GM18517 (cell line): Measurements from ENCODE around the gene GADD45B.
"Not testable (repeated sequence)": the region's sequence is repeated elsewhere in the genome, so short reads cannot be mapped to it uniquely, and the experiment has no call there.

Experiments used
- ATAC-seq: cut with Tn5 transposase; IDR thresholded peaks from one replicate; pipeline ENCODE4 v1.9.1; 2021; ENCODE audit warnings: mild to moderate bottlenecking, moderate library complexity; ENCODE audit not compliant: unreplicated experiment

Gene GADD45B

DNA sequence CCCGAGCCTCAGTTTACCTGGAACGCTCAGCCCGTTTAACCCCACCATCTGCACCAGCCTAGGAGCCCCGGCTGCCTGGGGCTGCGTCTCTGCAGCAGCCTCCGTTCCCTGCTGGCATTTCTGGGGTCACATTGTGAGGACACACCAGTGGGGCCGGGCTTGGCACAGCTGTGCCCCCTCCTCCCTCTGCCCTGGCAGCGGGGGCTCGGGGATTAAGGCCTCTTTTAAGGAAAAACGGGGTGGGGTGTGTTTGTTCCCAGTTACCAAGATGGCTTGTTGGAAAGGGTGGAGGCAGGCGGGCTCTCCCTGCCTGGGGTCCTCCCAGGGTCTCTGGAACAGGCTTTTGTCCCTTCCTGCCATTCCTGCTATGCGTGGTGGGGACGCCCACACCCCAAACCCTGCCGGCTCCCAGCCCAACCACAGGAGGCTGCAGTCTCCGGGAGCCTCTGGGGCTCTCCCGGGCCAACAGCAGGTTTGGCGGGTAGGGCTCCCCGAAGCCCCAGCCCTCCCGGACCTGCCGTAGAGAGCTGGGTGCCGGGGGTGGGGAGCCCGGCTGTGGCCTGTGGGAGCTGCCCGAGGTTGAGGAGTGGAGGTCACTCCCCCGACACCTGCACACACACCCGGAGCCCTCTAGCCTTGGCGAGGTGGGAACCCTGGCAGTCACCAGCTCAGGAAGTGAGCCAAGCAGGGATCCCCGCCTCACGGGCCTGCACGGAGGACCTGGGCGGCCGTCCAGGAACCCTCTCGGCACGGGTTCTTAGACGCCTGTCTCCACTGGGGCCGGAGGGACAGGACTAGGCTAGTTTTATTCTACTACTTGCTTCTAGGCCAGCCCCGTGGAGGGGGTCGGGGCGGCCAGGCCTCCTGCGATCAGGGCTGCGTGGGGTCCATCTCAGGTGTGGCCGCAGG lies 36.9 kb downstream of the GADD45B start:
- no peak for ATAC-seq

DNA sequence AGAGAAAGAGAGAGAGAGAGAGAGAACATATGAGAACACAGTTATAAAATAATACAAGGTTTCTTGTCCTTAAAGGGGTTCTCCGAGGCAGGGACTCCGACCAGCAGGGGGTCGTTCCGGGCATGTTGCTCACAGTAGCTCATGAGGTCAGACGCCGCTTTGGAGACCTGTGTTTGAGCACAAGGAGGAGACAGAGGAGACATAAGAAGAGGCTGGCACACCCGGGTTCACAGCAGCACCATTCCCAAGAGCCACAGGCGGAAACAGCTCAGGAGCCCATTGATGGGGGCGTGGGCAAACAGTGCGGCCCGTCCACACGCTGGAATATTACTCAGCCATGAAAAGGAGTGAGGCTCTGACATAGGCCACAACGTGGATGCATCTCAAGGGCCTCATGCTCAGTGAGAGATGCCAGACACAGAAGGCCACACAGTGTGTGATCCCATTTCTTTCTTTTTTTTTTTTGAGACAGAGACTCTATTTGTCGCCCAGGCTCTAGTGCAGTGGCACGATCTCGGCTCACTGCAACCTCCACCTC lies 39.1 kb downstream of the GADD45B start:
- no peak for ATAC-seq

DNA sequence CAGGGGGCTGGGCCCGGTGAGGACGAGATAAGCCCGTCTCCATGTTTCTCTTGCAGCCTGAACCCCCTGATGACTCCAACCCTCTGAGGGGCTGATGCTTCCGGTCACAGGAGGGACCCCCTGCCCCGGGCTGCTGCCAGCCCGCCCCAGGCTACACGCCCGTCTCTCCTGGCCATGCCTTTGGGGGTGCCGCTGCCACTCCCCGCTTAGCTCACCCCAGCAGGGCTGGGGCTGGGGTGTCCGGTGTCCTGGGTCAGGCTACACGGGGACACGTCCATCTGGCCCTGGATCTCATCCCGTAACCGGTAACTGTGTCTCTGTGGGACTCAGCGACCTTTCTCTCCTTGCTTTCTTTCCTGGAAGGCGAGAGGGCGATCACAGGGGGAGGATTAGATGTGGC lies 40.8 kb downstream of the GADD45B start:
- ATAC-seq, result no peak

DNA sequence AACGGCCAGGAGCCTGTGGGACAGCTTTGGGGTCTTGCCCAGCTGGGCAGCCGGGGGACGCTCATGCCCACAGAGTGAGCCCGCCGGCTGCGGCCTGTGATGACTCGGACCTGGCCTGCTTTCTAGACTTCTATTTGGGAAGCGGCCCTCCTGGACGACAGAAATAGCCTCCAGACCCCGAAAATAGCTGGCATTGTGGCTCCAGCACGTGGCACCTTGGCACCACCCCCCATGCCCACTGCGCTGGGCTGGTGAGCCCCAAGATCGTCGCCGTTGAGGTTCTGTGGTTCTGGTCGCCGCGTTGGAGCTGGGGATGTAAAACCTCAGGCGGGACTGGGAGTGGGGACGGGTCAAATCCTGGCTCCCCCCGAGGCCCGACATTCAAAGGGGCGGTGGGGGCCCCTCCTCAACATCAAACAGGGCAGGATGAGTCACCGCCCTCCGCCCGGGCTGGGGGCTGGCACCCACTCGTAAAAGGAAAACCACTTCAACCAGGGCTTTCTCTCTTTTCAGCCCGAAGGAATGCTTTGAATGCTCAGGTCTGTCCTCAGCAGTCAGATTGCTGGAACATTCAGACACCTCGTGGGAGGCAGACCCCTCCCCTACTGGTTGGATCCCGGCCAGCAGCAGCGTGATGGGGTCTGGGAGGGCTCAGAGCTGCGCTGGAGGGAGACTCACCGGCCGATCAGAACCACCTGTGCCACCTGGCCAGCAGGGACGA lies 42.1 kb downstream of the GADD45B start:
- ATAC-seq, result no peak

DNA sequence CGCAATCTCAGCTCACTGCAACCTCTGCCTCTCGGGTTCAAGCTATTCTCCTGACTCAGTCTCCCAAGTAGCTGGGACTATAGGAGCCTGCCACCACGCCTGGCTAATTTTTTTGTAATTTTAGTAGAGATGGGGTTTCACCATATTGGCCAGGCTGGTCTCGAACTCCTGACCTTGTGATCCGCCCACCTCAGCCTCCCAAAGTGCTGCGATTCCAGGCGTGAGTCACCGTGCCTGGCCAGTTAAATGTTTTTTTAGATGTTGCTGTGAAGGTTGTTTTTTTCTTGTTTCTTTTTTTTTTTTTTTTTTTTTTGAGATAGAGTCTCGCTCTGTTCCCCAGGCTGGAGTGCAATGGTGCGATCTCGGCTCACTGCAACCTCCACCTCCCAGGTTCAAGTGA lies 42.9 kb downstream of the GADD45B start:
- ATAC-seq, result not testable (repeated sequence)

DNA sequence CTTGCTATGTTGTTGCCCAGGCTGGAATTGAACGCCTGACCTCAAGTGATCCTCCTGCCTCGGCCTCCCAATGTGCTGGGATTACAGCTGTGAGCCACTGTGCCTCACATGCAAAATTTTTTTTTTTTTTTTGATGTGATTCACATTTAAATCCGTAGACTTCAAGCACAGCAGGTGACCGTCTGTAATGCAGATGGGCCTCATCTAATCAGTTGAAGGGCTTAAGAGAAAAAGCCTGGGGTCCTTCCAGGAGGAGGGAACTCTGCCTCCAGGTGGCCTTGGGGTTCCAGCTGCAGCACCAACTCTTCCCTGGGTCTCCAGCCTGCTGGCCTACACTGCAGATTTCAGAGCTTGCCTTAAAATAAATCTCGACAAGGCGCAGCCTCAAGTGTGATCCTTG lies 43.6 kb downstream of the GADD45B start:
- no peak for ATAC-seq

DNA sequence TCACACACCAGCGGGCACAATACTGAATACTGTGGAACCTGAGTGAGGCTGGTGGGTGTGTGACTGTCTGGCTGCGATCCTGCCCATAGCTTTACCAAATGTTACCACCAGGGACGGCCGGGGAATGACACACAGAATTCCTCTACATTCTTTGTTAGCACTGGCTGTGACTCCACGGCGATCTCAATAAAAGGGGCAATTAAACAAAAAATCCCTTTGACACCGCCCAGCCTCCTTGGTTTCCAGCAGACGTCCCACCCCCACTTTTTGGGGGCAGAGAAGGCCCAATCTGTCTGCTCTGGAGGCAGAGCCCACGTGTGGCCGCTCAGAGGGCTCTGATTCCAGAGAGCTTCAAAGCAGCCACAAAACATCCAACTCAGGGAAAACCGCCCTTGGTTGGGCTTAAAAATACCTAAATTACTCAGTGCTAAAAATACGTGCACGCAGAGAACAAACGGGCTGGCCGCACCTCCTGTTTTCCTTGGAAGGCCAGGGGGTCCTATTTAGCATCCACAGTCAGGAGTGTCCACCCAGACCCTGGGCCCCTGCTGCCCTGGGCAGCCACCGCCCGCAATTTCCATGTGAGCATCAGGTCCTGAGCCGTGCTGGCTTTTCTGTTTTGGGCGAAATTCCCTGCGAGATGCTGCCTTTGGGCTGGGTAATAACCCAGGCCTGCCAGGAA lies 47.8 kb downstream of the GADD45B start:
- no peak for ATAC-seq

DNA sequence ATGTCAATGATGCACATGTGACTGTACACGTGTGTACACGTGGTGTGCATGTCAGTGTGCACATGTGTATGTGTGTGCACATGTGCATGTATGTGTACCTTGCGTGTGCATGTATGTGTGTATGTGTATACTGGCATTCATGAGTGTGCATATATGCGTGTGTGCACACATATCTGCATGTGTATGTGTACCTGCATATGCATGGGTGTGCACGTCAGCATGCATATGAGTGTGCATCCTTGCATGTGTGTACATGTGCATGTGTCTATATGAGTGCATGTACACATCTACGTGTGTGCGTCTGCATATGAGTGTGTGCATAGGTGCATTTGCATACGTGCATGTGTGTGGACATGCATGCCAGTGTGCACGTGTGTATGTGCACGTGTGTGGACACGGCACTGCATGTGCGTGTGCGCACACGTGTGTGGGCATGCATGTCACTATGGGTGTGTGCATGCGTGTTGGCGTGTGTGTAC lies 48.5 kb downstream of the GADD45B start:
- ATAC-seq, result no peak

DNA sequence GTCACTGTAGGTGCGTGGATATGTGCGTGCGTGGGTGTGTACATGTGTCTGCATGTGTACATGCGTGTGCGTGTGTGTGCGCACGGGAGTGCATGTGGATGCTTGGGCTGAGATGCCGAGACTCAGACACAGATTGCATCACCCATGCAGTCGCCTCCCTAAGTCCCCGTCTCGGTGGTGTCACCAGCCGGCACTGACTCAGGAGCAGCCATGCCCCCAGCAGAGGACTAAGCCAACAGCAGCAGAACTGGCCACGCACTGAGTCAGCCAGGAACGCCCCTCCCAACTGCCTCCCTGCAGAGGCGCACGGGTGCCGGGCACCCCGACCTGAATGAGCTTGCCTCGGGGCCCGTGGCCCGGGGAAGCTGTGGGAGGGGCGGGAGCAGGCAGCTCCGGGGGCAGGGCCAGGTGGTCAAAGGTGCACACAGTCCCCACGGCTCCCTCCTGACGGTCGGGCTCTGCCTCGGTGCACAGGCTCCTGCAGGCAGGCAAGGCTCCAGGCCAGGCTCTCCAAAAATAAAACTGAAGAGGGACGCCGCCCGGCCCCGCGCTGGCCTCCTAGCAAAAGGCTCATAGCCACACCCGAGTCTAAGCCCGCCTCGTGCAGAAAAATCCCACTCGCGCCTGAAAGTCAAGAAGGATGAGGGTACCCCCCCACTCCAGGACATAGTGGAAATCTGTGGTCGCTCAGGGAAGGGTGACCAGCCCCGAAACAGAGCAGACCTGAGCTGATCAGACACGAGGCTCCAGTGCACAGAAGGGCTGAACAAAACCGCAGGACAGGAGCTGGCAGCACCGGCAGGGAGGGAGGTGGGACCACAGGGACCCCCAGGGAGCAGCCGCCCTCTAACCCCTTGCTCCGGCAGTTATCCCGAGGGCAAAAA lies 49.2 kb downstream of the GADD45B start:
- ATAC-seq, result no peak

DNA sequence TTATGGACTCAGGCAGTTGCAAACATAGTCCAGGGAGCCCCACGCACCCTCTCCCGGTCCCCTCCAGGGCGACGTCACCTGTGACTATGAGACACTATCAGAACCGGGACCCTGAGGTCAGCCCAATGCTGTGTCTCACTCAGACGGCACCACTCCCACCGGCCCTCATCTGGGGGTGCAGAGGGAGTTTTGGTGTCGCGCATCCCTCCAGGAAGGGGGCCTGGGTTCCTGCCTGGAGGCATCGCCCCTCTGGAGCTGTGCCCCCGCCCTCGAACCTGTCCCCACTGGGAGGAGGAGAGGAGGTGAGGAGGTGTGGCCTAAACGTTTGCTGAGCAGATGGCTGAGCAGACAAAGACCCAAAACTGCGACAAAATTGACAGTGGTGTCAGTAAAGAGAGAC lies 51.2 kb downstream of the GADD45B start:
- ATAC-seq, result no peak

DNA sequence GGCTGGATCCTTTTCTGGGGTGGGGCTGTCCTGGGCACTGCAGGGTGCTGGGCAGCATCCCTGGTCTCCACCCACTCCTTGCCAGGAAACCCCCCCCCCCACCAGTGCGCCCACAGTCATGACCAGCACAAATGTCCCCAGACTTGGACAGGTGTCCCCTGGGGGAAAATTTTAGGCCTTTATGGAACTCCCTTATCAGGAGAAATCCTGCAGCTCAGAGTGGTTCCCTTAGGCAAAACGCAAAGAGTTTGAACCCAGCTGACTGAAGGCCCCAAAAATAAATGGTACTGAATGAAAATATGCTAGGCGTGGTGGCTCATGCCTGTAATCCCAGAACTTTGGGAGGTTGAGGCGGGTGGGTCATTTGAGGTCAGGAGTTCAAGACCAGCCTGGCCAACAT lies 51.8 kb downstream of the GADD45B start:
- no peak for ATAC-seq
